ENCODE data around the gene ZNF182.
"Not testable (repeated sequence)": the region's sequence is repeated elsewhere in the genome, so short reads cannot be mapped to it uniquely, and the experiment has no call there.

Gene ZNF182

DNA sequence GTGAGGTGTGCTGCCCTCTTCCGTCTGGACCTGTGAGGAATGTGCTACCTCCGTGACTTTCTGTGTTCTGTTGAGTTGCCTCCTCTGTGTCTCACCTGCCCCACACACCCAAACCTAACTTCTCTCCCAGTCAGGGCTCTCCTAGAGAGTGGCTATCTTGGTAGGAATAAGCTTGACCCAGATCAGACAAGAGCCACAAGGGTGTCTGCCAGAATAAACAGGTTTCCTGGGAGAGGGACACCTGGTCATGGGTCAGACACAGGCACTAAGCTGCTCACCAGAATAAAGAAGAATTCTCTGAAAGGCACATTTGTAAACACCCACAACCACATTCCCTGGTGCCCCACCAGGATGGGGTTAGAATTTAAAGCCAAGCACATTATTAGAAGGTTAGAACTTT is 11.1 kb downstream of the ZNF182 start:
- DNase-seq = no peak

DNA sequence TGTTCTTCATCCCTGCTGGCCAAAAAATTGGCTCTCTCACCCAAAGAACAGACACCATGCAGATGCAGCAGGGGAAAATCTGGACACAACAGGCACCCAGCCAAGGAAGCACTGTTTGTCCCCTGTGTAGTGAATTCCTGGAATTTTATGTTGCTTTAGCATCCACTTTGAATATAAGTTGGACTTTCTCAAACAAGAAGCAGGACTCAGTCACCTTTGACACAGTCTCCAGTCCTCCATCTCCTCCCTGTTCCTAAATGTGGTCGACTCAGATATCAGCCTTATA is 11.8 kb downstream of the ZNF182 start:
- DNase-seq = no peak

DNA sequence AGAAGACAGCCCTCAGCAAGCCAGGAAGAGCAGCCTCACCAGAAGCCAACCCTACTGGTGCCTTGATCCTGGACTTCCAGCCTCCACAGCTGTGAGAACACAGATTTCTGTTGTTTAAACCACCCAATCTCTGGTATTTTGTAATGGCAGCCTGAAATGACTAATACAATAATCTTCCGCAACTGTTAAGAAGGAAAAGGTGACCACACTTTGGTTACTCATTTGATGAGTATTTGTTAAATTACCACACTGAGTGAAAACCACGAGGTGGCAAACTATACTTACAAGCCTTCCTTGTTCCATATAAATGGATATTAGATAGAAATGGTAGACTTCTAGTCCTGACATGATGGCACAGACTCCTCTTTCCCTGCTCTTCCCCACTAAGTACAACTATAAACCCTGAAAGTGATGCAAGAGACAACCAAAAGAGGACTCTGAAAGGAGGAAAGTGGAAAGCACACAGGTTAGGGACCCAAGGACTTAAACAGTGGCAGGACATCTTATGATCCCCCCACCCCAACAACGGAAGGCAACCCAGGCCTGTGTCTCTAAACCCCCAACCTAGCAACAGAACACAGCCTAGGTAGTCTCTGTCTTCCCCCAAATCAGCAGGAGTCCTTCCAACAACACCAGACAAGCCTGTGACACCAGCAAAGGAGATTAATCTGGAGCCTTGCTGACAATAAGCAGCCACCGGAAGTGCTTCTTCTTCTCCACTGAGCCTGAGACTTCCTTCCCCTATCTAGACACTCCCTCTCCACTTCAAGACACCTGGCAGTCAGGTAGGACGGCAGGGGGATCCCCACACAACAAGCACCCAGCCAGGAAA is 12.3 kb downstream of the ZNF182 start:
- DNase-seq = no peak

DNA sequence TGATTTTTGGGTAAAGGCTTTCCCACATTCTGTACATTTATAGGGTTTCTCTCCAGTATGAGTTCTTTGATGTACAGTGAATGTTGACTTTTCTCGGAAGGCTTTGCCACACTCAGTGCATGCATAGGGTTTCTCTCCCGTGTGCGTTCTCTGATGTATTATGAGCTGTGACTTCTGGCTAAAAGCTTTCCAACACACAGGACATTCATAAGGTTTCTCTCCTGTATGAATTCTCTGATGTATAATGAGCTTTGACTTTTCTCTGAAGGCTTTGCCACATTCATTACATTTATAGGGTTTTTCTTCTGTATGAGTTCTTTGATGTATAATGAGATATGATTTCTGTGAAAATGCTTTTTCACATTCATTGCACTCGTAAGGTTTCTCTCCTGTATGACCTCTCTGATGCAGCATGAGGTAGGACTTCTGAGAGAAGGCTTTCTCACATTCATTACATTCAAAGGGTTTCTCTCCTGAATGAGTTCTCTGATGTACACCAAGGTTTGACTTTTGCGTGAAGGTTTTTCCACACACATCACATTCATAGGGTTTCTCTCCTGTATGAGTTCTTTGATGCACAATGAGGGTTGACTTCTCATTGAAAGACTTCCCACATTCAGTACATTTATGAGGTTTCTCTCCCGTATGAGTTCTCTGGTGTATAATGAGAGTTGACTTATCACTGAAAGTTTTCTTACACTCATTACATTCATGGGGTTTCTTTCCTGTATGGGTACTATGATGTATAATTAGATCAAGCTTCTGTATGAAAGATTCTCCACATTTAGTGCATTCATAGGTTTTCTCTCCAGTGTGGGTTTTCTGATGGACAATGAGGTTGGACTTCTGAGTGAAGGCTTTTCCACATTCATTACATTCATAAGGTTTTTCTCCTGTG is 27.3 kb downstream of the ZNF182 start:
- no peak for DNase-seq

DNA sequence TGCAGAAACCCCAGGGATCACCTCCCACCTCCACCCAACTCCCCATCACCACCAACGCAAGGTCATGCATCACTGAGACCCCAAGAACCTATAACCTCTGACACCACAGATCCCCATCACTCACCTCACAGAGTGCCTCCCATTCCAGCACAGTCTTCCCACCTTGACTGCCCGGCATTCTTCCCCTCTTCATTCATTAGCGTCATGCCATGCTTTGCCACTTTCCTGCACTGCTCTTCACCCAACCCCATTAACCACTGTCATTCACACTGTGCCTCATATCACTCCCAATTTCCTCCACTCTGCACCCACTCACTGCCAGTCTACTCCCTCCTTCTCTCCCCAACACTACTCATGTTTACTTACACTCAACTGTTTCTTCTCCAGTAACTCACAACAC is 30.6 kb downstream of the ZNF182 start:
- DNase-seq = no peak

DNA sequence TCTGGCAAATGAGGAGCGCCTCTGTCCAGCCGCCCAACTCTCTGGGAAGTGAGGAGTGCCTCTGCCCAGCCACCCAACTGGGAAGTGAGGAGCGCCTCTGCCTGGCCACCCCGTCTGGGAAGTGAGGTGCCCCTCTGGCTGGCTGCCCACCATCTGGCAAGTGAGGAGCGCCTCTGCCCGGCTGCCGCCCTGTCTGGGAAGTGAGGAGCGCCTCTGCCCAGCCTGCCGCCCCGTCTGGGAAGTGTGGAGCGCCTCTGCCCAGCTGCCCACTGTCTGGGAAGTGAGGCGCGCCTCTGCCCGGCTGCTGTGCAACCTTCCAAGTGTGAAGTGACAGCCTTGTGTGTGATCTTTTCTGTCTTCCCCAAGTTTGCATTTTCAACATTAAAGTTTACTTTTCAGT is 38.3 kb downstream of the ZNF182 start:
- not testable (repeated sequence) for DNase-seq

DNA sequence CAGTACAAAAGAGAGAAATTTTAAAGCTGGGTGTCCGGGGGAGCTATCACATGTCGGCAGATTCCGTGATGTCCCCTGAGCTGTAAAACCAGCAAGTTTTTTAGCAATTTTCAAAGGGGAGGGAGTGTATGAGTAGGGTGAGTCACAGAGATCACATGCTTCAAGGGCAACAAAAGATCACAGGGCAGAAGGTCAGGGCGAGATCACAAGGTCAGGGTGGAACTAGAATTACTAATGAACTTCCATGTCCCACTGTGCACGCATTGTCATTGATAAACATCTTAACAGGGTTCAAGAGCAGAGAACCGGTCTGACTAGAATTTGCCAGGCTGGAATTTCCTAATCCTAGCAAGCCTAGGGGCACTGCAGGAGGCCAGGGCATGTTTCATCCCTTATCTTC is 42.0 kb downstream of the ZNF182 start:
- peak in 1 of 3 experiments; percentile 9 for DNase-seq

DNA sequence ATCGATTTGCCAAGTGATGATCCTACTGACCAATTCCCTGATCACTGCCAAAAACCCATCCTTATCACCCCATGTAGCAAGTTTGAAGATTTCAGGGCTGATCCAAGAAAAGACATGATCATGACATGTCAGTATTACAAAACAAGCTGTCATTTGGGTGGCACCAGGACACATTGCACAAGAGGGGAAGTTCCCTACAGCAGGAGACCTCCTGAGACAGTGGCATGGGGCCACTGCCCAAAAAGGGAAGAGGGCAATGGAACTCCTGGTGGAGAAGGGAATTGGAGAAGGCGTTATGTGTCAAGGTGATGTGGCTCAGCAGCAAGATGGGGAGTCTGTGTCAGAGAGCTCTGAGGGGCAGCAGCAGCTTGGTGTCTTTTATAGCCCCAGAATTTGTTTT is 43.4 kb downstream of the ZNF182 start:
- no peak for DNase-seq

DNA sequence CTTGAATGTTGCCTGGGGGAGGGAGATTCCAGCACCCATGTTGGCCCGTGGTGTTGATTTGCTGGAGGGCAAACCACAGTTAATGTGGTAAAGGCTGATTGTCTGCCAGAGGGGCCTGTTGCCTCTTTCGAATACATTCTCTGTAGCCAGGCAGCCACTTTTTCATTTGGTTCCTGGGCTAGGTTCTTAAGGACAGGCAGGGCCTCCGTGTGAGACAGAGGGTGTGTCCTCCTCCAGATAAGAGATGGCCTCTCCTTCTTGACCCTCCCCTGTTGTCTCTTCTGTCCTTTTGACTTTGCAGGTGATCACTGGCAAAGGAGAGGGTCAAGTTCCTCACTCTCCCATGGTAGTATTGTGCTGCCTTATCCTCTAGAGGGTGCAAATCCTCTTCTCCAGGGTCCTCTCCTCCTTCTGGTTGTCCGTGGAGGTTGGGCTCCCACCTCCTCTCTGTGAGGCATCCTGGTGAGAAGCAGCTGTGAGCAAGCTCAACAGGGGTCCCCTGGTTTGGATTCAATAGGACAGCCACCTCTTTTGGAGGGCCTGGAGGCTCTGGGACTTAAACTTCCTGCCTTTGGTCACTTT is 44.9 kb downstream of the ZNF182 start:
- peak in 2 of 3 experiments; percentile 31 to 61 for DNase-seq

DNA sequence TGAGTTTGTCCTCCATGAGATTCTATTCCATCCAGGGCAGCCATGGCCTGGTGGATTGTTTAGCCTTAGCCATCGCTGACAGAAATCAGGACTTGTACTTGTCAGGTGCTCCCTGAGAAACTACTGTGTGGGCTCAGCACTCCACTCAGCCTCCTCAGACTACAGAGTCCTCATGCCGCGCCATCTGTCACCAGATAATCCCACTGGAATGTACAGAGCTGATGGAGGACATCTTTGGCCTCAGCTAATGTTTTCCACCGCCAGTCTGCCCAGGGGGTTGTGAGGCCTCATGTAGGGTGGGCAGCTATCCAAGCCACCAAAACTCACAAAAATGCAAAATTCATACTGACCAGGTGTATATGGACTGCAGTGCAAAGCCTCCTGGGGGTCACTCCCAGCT is 45.6 kb downstream of the ZNF182 start:
- not testable (repeated sequence) for DNase-seq

DNA sequence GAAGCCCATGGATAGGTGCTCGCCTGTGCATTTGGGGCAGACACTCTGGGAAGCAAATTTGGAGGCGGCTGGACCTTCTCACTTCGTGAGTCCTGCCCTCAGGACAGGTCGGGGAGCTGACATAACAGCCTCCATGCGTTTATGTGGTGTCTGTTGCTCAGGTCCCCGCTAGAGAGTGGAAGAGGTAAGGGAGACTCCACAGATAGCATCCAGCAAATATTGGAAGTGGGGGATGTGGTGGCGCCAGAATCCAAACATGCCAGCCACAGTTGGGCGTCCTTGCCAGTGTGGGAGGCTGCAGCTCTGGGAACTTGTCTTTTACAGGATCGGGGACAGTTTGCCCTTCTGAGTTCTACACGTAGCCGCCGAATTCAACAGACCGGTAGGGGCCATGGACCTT is 47.8 kb downstream of the ZNF182 start:
- no peak for DNase-seq

DNA sequence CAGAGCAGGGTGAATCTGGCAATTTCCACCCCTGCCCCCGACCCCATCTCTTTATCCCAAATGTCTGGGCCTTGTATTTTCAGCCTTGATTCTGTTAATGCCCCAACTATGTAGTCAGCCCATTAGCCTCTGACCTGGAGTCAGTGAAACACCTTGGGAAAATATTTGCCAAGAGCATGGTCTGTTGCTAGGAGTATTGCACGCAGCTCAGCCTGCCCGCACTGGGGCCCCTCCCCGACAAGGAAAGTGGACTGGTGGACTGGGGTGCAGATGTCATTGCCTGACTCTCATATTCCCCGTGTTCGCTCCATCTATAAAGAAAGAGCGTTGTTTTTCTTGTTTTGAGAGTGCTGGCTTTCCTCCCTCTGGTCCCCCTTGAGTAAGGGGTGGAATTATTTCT is 48.5 kb downstream of the ZNF182 start:
- DNase-seq = not testable (repeated sequence)

DNA sequence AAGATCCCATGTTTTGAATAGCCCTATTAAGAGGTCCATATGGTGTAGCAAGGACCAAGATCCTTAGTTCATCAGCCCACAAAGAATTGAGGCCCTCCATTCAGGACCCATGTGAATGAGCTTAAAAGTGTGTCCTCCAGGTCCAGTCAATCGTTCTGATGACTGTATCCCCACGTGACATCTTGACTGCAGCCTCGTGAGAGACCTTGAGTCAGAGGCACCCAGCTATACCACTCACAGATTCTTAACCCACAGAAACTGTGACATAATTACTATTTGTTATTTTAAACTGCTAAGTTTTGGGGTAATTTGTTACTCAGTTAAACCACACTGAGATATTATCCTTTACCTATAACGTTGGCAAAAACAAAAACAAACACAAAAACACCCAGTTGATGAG is 62.4 kb downstream of the ZNF182 start:
- no peak for DNase-seq

DNA sequence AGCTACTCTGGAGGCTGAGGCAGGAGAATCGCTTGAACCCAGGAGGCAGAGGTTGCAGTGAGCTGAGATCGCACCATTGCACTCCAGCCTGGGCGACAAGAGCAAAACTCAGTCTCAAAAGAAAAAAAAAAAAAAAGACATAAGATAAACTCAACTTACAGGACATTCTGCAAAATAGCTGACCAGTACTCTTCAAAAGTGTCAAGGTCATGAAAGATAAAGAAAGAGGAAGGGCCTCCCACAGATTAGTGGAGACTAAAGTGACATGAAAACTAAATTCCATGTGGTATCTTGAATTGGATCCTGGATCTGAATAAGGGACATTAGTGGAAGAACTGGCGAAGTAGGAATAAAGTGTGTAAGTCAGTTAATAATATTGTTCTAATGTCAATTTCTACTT is 63.3 kb downstream of the ZNF182 start:
- DNase-seq = no peak

DNA sequence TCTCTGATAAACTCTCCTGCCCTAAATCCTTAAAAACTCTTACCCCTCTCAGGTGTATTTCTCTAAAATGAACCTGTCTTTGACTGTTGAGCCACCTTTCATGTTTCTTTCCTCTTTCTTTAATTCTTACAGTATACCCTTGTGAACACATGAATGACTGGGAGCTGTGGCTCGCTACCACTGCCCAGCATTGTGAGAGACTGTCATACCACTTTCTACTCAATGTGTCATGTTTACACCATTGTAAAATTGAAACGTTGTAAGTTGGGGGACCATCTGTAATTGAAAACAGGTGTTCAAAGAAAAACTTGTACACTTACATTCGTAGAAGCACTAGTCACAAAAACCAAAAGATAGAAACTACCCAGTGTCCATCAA is 66.9 kb downstream of the ZNF182 start:
- DNase-seq = no peak

DNA sequence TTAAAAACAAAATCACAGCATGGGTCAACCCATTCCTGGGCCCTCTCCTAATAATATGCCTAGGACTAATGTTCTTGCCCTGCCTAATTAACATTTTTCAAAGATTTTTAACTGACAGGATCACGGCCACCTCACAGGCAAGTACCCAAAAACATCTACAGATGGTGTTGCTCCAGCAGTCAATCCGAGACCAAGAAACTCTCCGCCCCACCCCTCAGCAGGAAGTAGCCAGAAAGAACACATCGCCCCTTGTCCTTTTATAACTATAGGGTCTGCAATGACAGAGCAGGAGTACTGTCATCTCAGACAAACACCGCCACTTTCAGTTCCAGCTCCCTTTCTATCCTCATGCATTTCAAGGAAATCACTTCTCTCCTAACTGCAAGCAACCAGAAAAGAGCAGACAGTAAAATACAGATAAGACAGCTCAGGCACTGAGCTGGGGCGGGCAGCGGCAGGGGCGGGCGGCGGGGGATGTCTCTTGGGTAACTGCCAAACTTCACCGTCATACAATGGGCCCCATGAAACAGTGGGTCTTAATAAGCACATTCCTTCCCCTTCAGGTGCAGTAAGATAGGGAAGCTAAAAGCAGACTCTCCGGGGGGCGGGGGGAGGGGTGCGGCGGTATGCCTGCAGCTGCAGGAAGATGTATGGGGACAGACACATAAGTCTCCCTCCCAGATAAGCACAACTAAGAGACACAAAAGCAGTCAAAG is 67.4 kb downstream of the ZNF182 start:
- DNase-seq = peak in 2 of 3 experiments; percentile 17 to 70

DNA sequence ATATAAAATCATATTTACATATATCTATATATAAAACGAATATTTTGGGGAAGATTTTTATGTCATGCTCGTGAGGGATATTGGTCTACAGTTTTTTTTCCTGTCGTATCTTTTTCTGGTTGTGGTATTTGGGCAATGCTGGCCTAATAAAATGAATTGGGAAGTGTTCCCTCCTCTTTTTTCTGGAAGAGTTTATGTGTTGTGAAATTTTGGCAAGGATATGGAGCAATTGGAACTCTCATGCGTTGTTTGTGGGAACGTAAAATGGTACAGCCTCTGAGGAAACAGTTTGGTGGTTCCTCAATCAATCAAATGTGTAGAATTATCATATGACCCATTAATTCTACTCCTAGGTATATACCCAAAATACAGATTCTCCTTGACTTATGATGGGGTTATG is 69.8 kb downstream of the ZNF182 start:
- no peak for DNase-seq

DNA sequence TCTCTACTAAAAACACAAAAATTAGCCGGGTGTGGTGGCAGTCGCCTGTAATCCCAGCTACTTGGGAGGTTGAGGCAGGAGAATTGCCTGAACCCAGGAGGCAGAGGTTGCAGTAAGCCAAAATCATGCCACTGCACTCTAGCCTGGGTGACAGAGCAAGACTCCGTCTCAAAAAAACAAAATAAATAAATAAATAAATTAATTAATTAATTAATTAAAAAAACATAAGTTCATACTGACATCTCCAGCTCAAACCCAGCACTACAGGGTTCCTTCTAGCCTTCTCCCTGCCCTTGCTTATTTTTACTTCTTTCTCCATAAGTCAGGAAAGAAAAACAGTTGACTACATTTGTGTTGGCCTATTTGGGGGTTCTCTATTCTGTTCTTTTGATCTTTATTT is 71.8 kb downstream of the ZNF182 start:
- DNase-seq = not testable (repeated sequence)

DNA sequence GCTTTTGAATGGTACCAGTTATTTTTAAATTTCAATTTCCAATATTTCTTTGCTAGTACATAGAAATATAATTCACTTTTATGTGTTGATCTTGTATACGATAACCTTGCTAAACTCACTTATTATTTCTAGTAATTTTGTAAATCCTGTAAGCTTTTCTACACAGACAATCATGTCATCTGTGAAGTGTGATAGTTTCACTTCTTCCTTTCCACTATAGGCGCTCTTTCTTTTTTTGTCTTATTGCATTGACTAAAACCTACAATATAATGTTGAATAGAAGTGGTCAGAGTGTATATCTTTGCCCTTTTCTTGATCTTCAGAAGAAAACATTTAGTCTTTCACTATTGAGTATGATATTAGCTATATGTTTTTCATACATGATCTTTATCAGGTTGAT is 76.6 kb downstream of the ZNF182 start:
- no peak for DNase-seq
